HG03139 (cell line): ENCODE measurements around the gene LYAR.

Experiments used
- ATAC-seq: cut with Tn5 transposase; IDR thresholded peaks from one replicate; pipeline ENCODE4 v1.9.1; 2021; ENCODE audit not compliant: unreplicated experiment

Gene LYAR

GRCh38 chr4:4316150-4316495 is 26.2 kb upstream of the LYAR start:
- ATAC-seq = no peak

- no peak for ATAC-seq
Measured at GRCh38 chr4:4315461-4316149, 25.7 kb upstream of the LYAR start.

GRCh38 chr4:4311193-4311592 is 21.2 kb upstream of the LYAR start:
- ATAC-seq = no peak

- no peak for ATAC-seq
Measured at GRCh38 chr4:4308800-4309441, 19.0 kb upstream of the LYAR start.

GRCh38 chr4:4306920-4307319 is 17.0 kb upstream of the LYAR start:
- ATAC-seq = no peak

GRCh38 chr4:4302416-4302815 is 12.5 kb upstream of the LYAR start:
- ATAC-seq = no peak

- no peak for ATAC-seq
Measured at GRCh38 chr4:4302001-4302400, 12.0 kb upstream of the LYAR start.

- ATAC-seq = no peak
Measured at GRCh38 chr4:4299006-4299405, 9.1 kb upstream of the LYAR start.

- no peak for ATAC-seq
Measured at GRCh38 chr4:4296283-4296846, 6.4 kb upstream of the LYAR start.

- ATAC-seq = no peak
Measured at GRCh38 chr4:4293279-4293678, 3.3 kb upstream of the LYAR start.

- ATAC-seq = peak; percentile 20
Measured at GRCh38 chr4:4289597-4289940, 385 bp downstream of the LYAR start.

GRCh38 chr4:4289055-4289454 is 899 bp downstream of the LYAR start:
- ATAC-seq = no peak

GRCh38 chr4:4288098-4288497 is 1.9 kb downstream of the LYAR start:
- no peak for ATAC-seq

- no peak for ATAC-seq
Measured at GRCh38 chr4:4284827-4285618, 4.9 kb downstream of the LYAR start.

- no peak for ATAC-seq
Measured at GRCh38 chr4:4281787-4282186, 8.2 kb downstream of the LYAR start.

- no peak for ATAC-seq
Measured at GRCh38 chr4:4277531-4277930, 12.4 kb downstream of the LYAR start.

- no peak for ATAC-seq
Measured at GRCh38 chr4:4274226-4274625, 15.7 kb downstream of the LYAR start.

- no peak for ATAC-seq
Measured at GRCh38 chr4:4271912-4272311, 18.0 kb downstream of the LYAR start.

- ATAC-seq = no peak
Measured at GRCh38 chr4:4270529-4270928, 19.4 kb downstream of the LYAR start.

GRCh38 chr4:4269856-4270255 is 20.1 kb downstream of the LYAR start:
- ATAC-seq = no peak

GRCh38 chr4:4269331-4269731 is 20.6 kb downstream of the LYAR start:
- no peak for ATAC-seq

- no peak for ATAC-seq
Measured at GRCh38 chr4:4268776-4269175, 21.2 kb downstream of the LYAR start.
